HepG2 (cell line): Measurements from ENCODE around the gene PIGZ. TPM values are rescaled to one million over a fixed set of nuclear protein-coding genes. Genes with fewer than 3 reads are reported as not detected.

ENCODE experiments used
- ATAC-seq: fragments of 200-7000 bp; cut with Tn5 transposase; 3 replicates; pipeline ENCODE4 v1.9.1; 2020; ENCODE audit warnings: mild to moderate bottlenecking, moderate library complexity
- BruUV-seq: library from RNA; stranded (reverse); fragments of 400-500 nt; replicated peaks from 2 replicates; lab custom pipeline; 2021; lab: Mats Ljungman, UMichigan
- CTCF ChIA-PET: fragments of 300-600 bp; formaldehyde crosslinking; extraction: SDS; loops from one replicate; lab custom pipeline; 2021; ENCODE audit warnings: low total read pairs, inconsistent platforms, low intra/inter-chr PET ratio; lab: Yijun Ruan, JAX
- POLR2A ChIA-PET: fragments of 350-600 bp; sonication (Branson Sonifier 250); formaldehyde crosslinking; loops from one replicate; lab custom pipeline; 2020; ENCODE audit warnings: antibody characterized with exemption, inconsistent platforms; lab: Yijun Ruan, JAX
- DNase-seq: peaks from one replicate; pipeline ENCODE4 v3.0.0-alpha.2; 2015; ENCODE audit warnings: low spot score
- FAIRE-seq: peaks from 3 replicates; lab custom pipeline; 2011; peaks lifted over from hg19 to GRCh38; lab: Jason Lieb, UNC
- H2AFZ ChIP-seq: one replicate; pipeline ENCODE4 v1.6.1; 2011; ENCODE audit warnings: low read length, inconsistent platforms
- H3K27ac ChIP-seq: fragments of 300-600 bp; 3 replicates; pipeline ENCODE4 v1.8.0; 2011; ENCODE audit warnings: mixed run types, mild to moderate bottlenecking, mixed read lengths, low read length, inconsistent platforms; ENCODE audit not compliant: insufficient read depth; ENCODE audit errors: extremely low read length
- H3K27me3 ChIP-seq, 2 experiments: fragments of 200-600 bp in 1 of 2; 2 replicates in 1 of 2; 3 replicates in 1 of 2; pipeline versions ENCODE4 v1.6.0 to v1.8.0; 2011; ENCODE audit warnings: low read length in 2 of 2, mild to moderate bottlenecking in 2 of 2, moderate library complexity in 2 of 2, inconsistent platforms in 1 of 2; ENCODE audit not compliant: insufficient read depth in 2 of 2, control insufficient read depth in 1 of 2
- H3K36me3 ChIP-seq, 2 experiments: fragments of 200-600 bp in 1 of 2; replicated peaks in 1 of 2; 2 replicates in 1 of 2; 3 replicates in 1 of 2; pipeline versions ENCODE4 v1.5.1 to v1.8.0; 2011; ENCODE audit warnings: low read length in 2 of 2, inconsistent platforms in 1 of 2; ENCODE audit not compliant: insufficient read depth in 2 of 2, control insufficient read depth in 1 of 2
- H3K4me1 ChIP-seq: 2 replicates; pipeline ENCODE4 v1.5.1; 2012; ENCODE audit warnings: low read length, inconsistent platforms; ENCODE audit not compliant: insufficient read depth
- H3K4me2 ChIP-seq: 2 replicates; pipeline ENCODE4 v1.6.0; 2011; ENCODE audit warnings: low read depth, low read length, inconsistent platforms
- H3K4me3 ChIP-seq, 3 experiments: fragments of 200-600 bp in 1 of 3; sonication (generic), shearing (Covaris generic) in 1 of 3; replicated peaks in 1 of 3; 2 replicates each; pipeline ENCODE4 v1.5.1; 2011 to 2016; ENCODE audit warnings: low read length in 3 of 3, inconsistent platforms in 2 of 3, low read depth in 2 of 3, mild to moderate bottlenecking in 2 of 3, control low read depth in 1 of 3, mixed read lengths in 1 of 3; ENCODE audit not compliant: insufficient read depth in 1 of 3
- H3K79me2 ChIP-seq: one replicate; pipeline ENCODE4 v1.6.1; 2011; ENCODE audit warnings: low read length, inconsistent platforms; ENCODE audit not compliant: insufficient read depth
- H3K9ac ChIP-seq: 2 replicates; pipeline ENCODE4 v1.6.0; 2011; ENCODE audit warnings: mild to moderate bottlenecking, low read depth, low read length, inconsistent platforms; ENCODE audit not compliant: insufficient read depth
- H3K9me3 ChIP-seq: 2 replicates; pipeline ENCODE4 v1.5.1; 2012; ENCODE audit warnings: mild to moderate bottlenecking, low read length
- H4K20me1 ChIP-seq: 2 replicates; pipeline ENCODE4 v1.6.0; 2011; ENCODE audit warnings: inconsistent platforms, mild to moderate bottlenecking, low read length, moderate library complexity; ENCODE audit not compliant: insufficient read depth
- CEBPZ ChIP-seq: IDR thresholded peaks from 2 replicates; pipeline ENCODE4 v1.6.1; 2012; ENCODE audit warnings: low read length, improper control_type of control experiment
- EP300 ChIP-seq, 3 experiments: sonication (generic) in 1 of 3; formaldehyde crosslinking in 1 of 3; IDR thresholded peaks; 2 replicates each; pipeline versions ENCODE4 v1.5.1 to v1.6.1; 2011 to 2020; ENCODE audit warnings: low read depth in 2 of 3, low read length in 2 of 3, borderline replicate concordance in 1 of 3, improper control_type of control experiment in 1 of 3, mild to moderate bottlenecking in 1 of 3, missing genetic modification reagents in 1 of 3, moderate library complexity in 1 of 3
- MLLT10 ChIP-seq: sonication (generic); formaldehyde crosslinking; IDR thresholded peaks from 2 replicates; pipeline ENCODE4 v1.4.0; 2020; ENCODE audit warnings: missing genetic modification reagents
- NFIB ChIP-seq: sonication (generic); formaldehyde crosslinking; IDR thresholded peaks from 2 replicates; pipeline ENCODE4 v1.9.0; 2021; ENCODE audit warnings: missing genetic modification reagents, mild to moderate bottlenecking, borderline replicate concordance
- SALL1 ChIP-seq: sonication (generic); formaldehyde crosslinking; IDR thresholded peaks from 2 replicates; pipeline ENCODE4 v1.8.0; 2022; ENCODE audit warnings: mild to moderate bottlenecking, missing genetic modification reagents
- TMF1 ChIP-seq: sonication (generic); formaldehyde crosslinking; IDR thresholded peaks from 2 replicates; pipeline ENCODE4 v1.8.1; 2022; ENCODE audit warnings: low read depth, missing genetic modification reagents
- ZNF503 ChIP-seq: sonication (generic); formaldehyde crosslinking; IDR thresholded peaks from 2 replicates; pipeline ENCODE4 v1.4.0; 2020; ENCODE audit warnings: missing genetic modification reagents
- WGBS: methylation state at CpG from one replicate; pipeline ENCODE4 v1.1.6; 2017; ENCODE audit warnings: low lambda C conversion rate; 5-methylcytosine and 5-hydroxymethylcytosine counted together
- in situ Hi-C: cut with HindIII; loops from 2 replicates; pipeline ENCODE4 v1.10.0; 2017; ENCODE audit warnings: low pct_unique_long_range_greater_than_20kb; ENCODE audit not compliant: extremely low pct_ligation_motif_present
- intact Hi-C: fragments of 100-400 bp; cut with micrococcal nuclease; formaldehyde crosslinking; loops from one replicate; pipeline ENCODE4 v1.10.0; 2022; ENCODE audit not compliant: unreplicated experiment
- polyA plus RNA-seq, 8 experiments: library from polyadenylated mRNA; depleted of rRNA in 3 of 8; stranded (reverse) in 7 of 8; unstranded in 1 of 8; fragments of >200 nt; fragmentation: Illumina TruSeq in 4 of 8; extraction: Trizol in 4 of 8; gene quantifications; 2 replicates each; pipeline versions ENCODE4 v1.2.1 to v1.2.3, GENCODE V29; 2011 to 2016; ENCODE audit warnings: low read depth in 4 of 8, missing spikeins in 1 of 8, mixed read lengths in 1 of 8; ENCODE audit not compliant: insufficient read depth in 1 of 8
- total RNA-seq, 5 experiments: library from RNA; depleted of rRNA; stranded (reverse); fragments of >200 nt; fragmentation: Illumina TruSeq; extraction: Trizol; gene quantifications; 2 replicates each; pipeline ENCODE4 v1.2.3, GENCODE V29; 2016; ENCODE audit warnings: low read depth in 1 of 5
- TF ChIP-seq, protein P1 (sequence below): IDR thresholded peaks from 2 replicates; pipeline ENCODE4 v1.6.1; 2012; ENCODE audit warnings: inconsistent platforms
- TF ChIP-seq, protein P2 (sequence below): sonication (generic); formaldehyde crosslinking; IDR thresholded peaks from 2 replicates; pipeline ENCODE4 v1.5.1; 2020; ENCODE audit warnings: missing genetic modification reagents, mild to moderate bottlenecking, borderline replicate concordance

The PIGZ gene
- total and polyA plus RNA-seq, 2 of the 13 experiments (the other 11 are each of a cell fraction or from before 2014, with no cell fraction given), result 4.7 to 60.5 TPM

- Histone ChIP-seq H3K36me3 (no peaks in the 10 kb centered on the region), H3K27ac (peak overlapping the region; percentile 50), H4K20me1 (no peaks in the 10 kb centered on the region), H2AFZ (no peak overlapping the region), H3K4me1 (peaks cover 53% of the 10 kb centered on the region), H3K4me3 (no peak overlapping the region), H3K9ac (no peak overlapping the region; the same call in 1 of the 2 replicates), H3K4me2 (no peak overlapping the region), H3K27me3 (no peaks in the 10 kb centered on the region), H3K9me3 (peaks cover 10% of the 10 kb centered on the region; the same call in 1 of the 2 replicates), H3K79me2 (no peaks in the 10 kb centered on the region)
- DNase-seq (no peak), ATAC-seq (peak; percentile 52), FAIRE-seq (no peak)
- POLR2A ChIA-PET, result interaction anchor here (1.5 kb wide), 1 partner anchor 50 kb away, joined by 3 read pairs; the partner anchor contains the start of gene MELTF
- BruUV-seq, result no TSS peak
- WGBS, result 35% methylated on average over 7 of the region's 10 CpGs
- in situ Hi-C loops, result loop anchor here (5.0 to 25.0 kb wide), 2 partner anchors 53 to 533 kb away; no protein-coding TSS in a partner anchor
- CTCF ChIA-PET, result no interaction called here
- intact Hi-C loops, result loop anchor here (10.0 kb wide), 1 partner anchor 205 kb away; no protein-coding TSS in a partner anchor
- TF ChIP-seq, protein P1, sequence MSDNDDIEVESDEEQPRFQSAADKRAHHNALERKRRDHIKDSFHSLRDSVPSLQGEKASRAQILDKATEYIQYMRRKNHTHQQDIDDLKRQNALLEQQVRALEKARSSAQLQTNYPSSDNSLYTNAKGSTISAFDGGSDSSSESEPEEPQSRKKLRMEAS, result 0 out of 2 replicates have a peak, but pooled peaks have one; percentile 4
- TF ChIP-seq, protein P2, sequence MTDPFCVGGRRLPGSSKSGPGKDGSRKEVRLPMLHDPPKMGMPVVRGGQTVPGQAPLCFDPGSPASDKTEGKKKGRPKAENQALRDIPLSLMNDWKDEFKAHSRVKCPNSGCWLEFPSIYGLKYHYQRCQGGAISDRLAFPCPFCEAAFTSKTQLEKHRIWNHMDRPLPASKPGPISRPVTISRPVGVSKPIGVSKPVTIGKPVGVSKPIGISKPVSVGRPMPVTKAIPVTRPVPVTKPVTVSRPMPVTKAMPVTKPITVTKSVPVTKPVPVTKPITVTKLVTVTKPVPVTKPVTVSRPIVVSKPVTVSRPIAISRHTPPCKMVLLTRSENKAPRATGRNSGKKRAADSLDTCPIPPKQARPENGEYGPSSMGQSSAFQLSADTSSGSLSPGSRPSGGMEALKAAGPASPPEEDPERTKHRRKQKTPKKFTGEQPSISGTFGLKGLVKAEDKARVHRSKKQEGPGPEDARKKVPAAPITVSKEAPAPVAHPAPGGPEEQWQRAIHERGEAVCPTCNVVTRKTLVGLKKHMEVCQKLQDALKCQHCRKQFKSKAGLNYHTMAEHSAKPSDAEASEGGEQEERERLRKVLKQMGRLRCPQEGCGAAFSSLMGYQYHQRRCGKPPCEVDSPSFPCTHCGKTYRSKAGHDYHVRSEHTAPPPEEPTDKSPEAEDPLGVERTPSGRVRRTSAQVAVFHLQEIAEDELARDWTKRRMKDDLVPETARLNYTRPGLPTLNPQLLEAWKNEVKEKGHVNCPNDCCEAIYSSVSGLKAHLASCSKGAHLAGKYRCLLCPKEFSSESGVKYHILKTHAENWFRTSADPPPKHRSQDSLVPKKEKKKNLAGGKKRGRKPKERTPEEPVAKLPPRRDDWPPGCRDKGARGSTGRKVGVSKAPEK, result no peak
- TF ChIP-seq ZNF503 (CRISPR knock-in tag) (no peak), CEBPZ (no peak), NFIB (CRISPR knock-in tag) (no peak), EP300 (IDR thresholded peaks at IDR 0.05; ENCODE audit: low read depth in 2 of 2, low read length in 2 of 2) (no peak), EP300 (CRISPR knock-in tag; IDR thresholded peaks at IDR 0.05; ENCODE audit: borderline replicate concordance) (no peak), MLLT10 (CRISPR knock-in tag) (no peak), TMF1 (CRISPR knock-in tag) (no peak), SALL1 (CRISPR knock-in tag) (no peak)
These were observed 10.9 kb upstream of the PIGZ start for GRCh38 chr3:196979545-196979944.
